Measurements from ENCODE around the gene SREBF2.

DNA sequence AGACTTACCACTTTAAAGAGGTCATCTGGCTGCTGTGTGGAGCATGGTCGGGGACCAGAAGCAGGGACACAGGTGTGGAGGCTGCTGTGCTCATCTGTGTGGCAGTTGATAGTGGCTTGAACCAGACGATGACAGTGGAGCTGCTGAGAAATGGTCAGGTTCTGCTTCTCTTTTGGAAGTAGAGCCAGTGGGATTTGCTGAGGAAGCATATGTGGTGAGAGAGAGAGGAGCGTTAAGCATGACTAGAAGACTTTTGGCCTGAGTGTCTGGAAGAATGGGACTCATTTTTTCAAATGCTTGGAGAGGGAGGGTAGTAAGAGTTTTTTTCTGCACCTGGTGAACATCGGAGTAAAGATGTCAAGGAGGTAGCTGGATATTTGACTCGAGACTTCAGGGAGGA is 12.5 kb upstream of the SREBF2 start:
- TF ChIP-seq POLR2A (IDR thresholded peaks at IDR 0.05), result no peak
- TF ChIP-seq, protein P1, sequence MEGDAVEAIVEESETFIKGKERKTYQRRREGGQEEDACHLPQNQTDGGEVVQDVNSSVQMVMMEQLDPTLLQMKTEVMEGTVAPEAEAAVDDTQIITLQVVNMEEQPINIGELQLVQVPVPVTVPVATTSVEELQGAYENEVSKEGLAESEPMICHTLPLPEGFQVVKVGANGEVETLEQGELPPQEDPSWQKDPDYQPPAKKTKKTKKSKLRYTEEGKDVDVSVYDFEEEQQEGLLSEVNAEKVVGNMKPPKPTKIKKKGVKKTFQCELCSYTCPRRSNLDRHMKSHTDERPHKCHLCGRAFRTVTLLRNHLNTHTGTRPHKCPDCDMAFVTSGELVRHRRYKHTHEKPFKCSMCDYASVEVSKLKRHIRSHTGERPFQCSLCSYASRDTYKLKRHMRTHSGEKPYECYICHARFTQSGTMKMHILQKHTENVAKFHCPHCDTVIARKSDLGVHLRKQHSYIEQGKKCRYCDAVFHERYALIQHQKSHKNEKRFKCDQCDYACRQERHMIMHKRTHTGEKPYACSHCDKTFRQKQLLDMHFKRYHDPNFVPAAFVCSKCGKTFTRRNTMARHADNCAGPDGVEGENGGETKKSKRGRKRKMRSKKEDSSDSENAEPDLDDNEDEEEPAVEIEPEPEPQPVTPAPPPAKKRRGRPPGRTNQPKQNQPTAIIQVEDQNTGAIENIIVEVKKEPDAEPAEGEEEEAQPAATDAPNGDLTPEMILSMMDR (IDR thresholded peaks at IDR 0.05), result no peak
- no peak for TF ChIP-seq POLR2AphosphoS5 (IDR thresholded peaks at IDR 0.05)
